Upper lobe of left lung (tissue), 4 donors: ENCODE measurements around the gene GMDS.

ENCODE experiments used
- POLR2AphosphoS5 ChIP-seq, 2 donors: sonication (generic); formaldehyde crosslinking; IDR thresholded peaks; one replicate each; pipeline ENCODE4 v1.5.1; 2017; ENCODE audit warnings: antibody characterized with exemption in 2 of 2
- TF ChIP-seq, protein P1 (sequence below), 6 experiments: fragments of 450-650 bp in 4 of 6; fragments of 200-600 bp in 2 of 6; sonication (generic) in 2 of 6; IDR thresholded peaks; one replicate each; pipeline ENCODE4 v1.5.1; 2016 to 2019; ENCODE audit warnings: antibody characterized with exemption in 6 of 6

DNA sequence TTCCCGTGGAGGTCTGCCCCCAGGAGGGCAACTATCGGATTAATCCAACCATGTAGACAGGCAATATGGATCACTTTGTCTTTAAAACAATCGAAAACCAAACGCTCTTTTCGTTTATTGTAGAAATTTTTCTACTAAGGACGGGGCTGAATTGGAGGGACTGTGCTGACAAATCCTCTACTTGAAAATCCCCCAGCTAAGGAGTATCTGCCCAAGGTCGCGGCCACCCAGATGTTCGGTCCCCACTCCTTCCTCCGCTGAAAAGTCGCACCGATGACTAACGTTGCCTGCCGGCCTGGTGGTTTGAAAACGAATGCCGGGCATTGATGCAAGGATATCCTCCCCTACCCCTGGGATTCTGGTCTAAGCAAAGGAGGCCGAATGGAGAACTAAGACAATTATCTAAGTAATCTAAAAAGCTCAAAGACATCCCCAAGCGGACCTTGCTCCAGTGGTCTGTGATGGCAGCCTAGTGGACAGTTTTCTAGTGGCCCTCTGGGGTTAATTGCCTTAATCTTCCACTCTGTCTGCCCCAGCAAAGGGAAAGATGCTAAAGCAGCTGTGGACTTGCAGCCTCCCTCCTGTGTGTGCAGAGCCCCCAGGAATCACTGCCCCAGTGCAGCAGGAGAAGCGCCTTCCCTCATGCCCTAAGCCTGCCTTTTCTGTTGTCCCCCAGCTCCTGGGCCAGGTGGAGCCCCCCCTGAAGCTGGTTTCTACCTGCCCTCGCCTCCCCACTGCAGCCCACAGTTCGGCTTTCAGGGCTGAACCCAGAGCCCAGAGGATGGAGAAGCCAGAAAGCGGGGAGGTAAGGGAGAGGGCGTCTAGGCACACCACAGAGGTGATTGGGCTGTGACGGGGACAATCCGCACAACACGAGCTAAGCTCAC is 639.3 kb downstream of the GMDS start:
- TF ChIP-seq, protein P1, sequence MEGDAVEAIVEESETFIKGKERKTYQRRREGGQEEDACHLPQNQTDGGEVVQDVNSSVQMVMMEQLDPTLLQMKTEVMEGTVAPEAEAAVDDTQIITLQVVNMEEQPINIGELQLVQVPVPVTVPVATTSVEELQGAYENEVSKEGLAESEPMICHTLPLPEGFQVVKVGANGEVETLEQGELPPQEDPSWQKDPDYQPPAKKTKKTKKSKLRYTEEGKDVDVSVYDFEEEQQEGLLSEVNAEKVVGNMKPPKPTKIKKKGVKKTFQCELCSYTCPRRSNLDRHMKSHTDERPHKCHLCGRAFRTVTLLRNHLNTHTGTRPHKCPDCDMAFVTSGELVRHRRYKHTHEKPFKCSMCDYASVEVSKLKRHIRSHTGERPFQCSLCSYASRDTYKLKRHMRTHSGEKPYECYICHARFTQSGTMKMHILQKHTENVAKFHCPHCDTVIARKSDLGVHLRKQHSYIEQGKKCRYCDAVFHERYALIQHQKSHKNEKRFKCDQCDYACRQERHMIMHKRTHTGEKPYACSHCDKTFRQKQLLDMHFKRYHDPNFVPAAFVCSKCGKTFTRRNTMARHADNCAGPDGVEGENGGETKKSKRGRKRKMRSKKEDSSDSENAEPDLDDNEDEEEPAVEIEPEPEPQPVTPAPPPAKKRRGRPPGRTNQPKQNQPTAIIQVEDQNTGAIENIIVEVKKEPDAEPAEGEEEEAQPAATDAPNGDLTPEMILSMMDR (IDR thresholded peaks at IDR 0.05), result no peak
- TF ChIP-seq POLR2AphosphoS5 (IDR thresholded peaks at IDR 0.05), result no peak
